Measurements from ENCODE around the gene TMPRSS6.

The TMPRSS6 gene

GRCh38 chr22:37061611-37062375, 47.7 kb downstream of the TMPRSS6 start:
- Histone ChIP-seq H3K27ac (ENCODE audit: low read depth, low read length) (no peak overlapping the region), H3K4me3 (ENCODE audit: low read length) (no peak overlapping the region), H4K20me1 (ENCODE audit: control insufficient read depth, insufficient read depth, low read depth, low read length) (no peaks in the 10 kb centered on the region), H3K27me3 (ENCODE audit: control insufficient read depth, low read length) (no peaks in the 10 kb centered on the region), H3K9me3 (ENCODE audit: control insufficient read depth, insufficient read depth, low read length) (no peaks in the 10 kb centered on the region), H3F3A (ENCODE audit: control insufficient read depth, insufficient read depth) (no peaks in the 10 kb centered on the region), H3K36me3 (ENCODE audit: control insufficient read depth, low read length) (no peaks in the 10 kb centered on the region), H3K79me2 (ENCODE audit: control insufficient read depth, low read length) (no peaks in the 10 kb centered on the region), H3K4me1 (ENCODE audit: control insufficient read depth, low read length) (no peaks in the 10 kb centered on the region), H3K9me2 (replicated peaks; ENCODE audit: control insufficient read depth, low read length) (no peaks in the 10 kb centered on the region), H3K4me2 (ENCODE audit: low read length) (no peak overlapping the region)
- TF ChIP-seq EZH2phosphoT487 (IDR thresholded peaks at IDR 0.05; ENCODE audit: borderline replicate concordance, low read length) (no peak), CTCF (IDR thresholded peaks at IDR 0.05; ENCODE audit: low read depth, low read length, poor library complexity, severe bottlenecking) (no peak)

DNA sequence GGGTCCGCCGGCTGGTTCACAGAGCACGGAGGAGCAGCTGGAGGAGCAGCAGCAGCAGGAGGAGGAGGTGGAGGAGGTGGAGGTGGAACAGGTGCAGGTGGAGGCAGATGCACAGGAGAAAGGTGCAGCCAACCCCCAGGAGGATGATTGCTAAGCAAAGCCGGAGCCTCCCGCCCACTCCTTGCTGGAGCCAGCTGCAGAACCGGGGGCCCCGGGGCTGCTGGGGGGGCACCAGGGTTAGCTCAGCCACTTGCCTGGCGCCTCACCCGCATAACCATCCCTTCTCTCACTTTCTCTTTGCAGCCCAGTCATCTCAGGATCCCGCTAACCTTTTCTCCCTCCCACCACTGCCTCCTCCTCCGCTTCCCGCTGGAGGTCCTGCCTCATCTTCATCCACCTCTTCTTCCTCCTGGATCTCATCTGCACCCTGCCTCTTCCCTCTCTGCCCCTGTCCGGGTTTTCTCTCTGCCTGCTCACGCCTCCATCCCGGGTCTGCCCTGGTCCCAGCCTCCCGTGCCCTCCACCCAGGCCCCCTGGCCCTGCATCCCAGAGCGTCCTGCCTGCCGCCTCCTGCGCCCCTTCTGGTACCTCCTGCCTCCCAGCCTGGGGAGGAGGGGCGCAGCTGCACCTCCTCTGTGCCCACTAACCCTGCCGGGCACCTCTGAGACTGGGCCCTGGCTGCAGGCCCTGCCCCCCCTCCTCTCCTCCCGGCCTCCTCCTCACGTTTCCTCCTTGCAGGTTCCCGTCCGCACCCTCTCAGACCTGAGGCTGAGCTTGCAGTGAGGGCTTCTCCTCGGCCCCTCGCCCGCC, 48.5 kb downstream of the TMPRSS6 start:
- no peaks in the 10 kb centered on the region for H4K20me1 ChIP-seq (ENCODE audit: control insufficient read depth, insufficient read depth, low read depth, low read length)
- no peak overlapping the region for H3K4me3 ChIP-seq (ENCODE audit: low read length)
- no peaks in the 10 kb centered on the region for H3K27me3 ChIP-seq (ENCODE audit: control insufficient read depth, low read length)
- no peak overlapping the region for H3K4me2 ChIP-seq (ENCODE audit: low read length)
- TF ChIP-seq EZH2phosphoT487 (IDR thresholded peaks at IDR 0.05; ENCODE audit: borderline replicate concordance, low read length) (no peak), CTCF (IDR thresholded peaks at IDR 0.05; ENCODE audit: low read depth, low read length, poor library complexity, severe bottlenecking) (no peak)
- H3K4me1 ChIP-seq (ENCODE audit: control insufficient read depth, low read length): no peaks in the 10 kb centered on the region
- H3K9me3 ChIP-seq (ENCODE audit: control insufficient read depth, insufficient read depth, low read length): no peaks in the 10 kb centered on the region
- H3K9me2 ChIP-seq (replicated peaks; ENCODE audit: control insufficient read depth, low read length): no peaks in the 10 kb centered on the region
- H3K79me2 ChIP-seq (ENCODE audit: control insufficient read depth, low read length): no peaks in the 10 kb centered on the region
- no peaks in the 10 kb centered on the region for H3F3A ChIP-seq (ENCODE audit: control insufficient read depth, insufficient read depth)
- no peaks in the 10 kb centered on the region for H3K36me3 ChIP-seq (ENCODE audit: control insufficient read depth, low read length)
- H3K27ac ChIP-seq (ENCODE audit: low read depth, low read length): no peak overlapping the region

- no peak overlapping the region for H3K4me2 ChIP-seq (ENCODE audit: low read length)
- H3K9me2 ChIP-seq (replicated peaks; ENCODE audit: control insufficient read depth, low read length): no peaks in the 10 kb centered on the region
- no peak overlapping the region for H3K4me3 ChIP-seq (ENCODE audit: low read length)
- no peaks in the 10 kb centered on the region for H4K20me1 ChIP-seq (ENCODE audit: control insufficient read depth, insufficient read depth, low read depth, low read length)
- H3K36me3 ChIP-seq (ENCODE audit: control insufficient read depth, low read length): no peaks in the 10 kb centered on the region
- no peaks in the 10 kb centered on the region for H3F3A ChIP-seq (ENCODE audit: control insufficient read depth, insufficient read depth)
- TF ChIP-seq EZH2phosphoT487 (IDR thresholded peaks at IDR 0.05; ENCODE audit: borderline replicate concordance, low read length) (no peak), CTCF (IDR thresholded peaks at IDR 0.05; ENCODE audit: low read depth, low read length, poor library complexity, severe bottlenecking) (no peak)
- no peaks in the 10 kb centered on the region for H3K4me1 ChIP-seq (ENCODE audit: control insufficient read depth, low read length)
- no peak overlapping the region for H3K27ac ChIP-seq (ENCODE audit: low read depth, low read length)
- H3K9me3 ChIP-seq (ENCODE audit: control insufficient read depth, insufficient read depth, low read length): no peaks in the 10 kb centered on the region
- H3K27me3 ChIP-seq (ENCODE audit: control insufficient read depth, low read length): no peaks in the 10 kb centered on the region
- H3K79me2 ChIP-seq (ENCODE audit: control insufficient read depth, low read length): no peaks in the 10 kb centered on the region
Measured at GRCh38 chr22:37059876-37060449, 49.5 kb downstream of the TMPRSS6 start.

Data from DOHH2 (cell line).